Liver (tissue), 9 donors: ENCODE results near the gene CD2. TPM values are rescaled to one million over a fixed set of nuclear protein-coding genes. Genes with fewer than 3 reads are reported as not detected.

Experiments
- DNase-seq: peaks from one replicate; pipeline ENCODE4 v3.0.0-alpha.2; 2017; ENCODE audit warnings: low spot score
- H3K27ac ChIP-seq, 2 donors: one replicate each; pipeline ENCODE4 v1.7.0; 2013; ENCODE audit warnings: inconsistent platforms in 2 of 2, low read length in 2 of 2, control low read depth in 1 of 2, low read depth in 1 of 2, mild to moderate bottlenecking in 1 of 2
- H3K27me3 ChIP-seq, 4 donors: one replicate each; pipeline versions ENCODE4 v1.6.1 to v1.7.0; 2013; ENCODE audit warnings: low read length in 3 of 4, inconsistent platforms in 1 of 4, mild to moderate bottlenecking in 1 of 4, moderate library complexity in 1 of 4; ENCODE audit not compliant: control insufficient read depth in 4 of 4, insufficient read depth in 4 of 4
- H3K36me3 ChIP-seq, 4 donors: one replicate each; pipeline versions ENCODE4 v1.6.1 to v1.7.0; 2013; ENCODE audit warnings: low read length in 3 of 4, mild to moderate bottlenecking in 3 of 4, low read depth in 1 of 4, moderate library complexity in 1 of 4; ENCODE audit not compliant: control insufficient read depth in 4 of 4, insufficient read depth in 3 of 4
- H3K4me1 ChIP-seq, 4 donors: one replicate each; pipeline versions ENCODE4 v1.6.1 to v1.7.0; 2013; ENCODE audit warnings: low read length in 3 of 4, mild to moderate bottlenecking in 3 of 4, moderate library complexity in 1 of 4; ENCODE audit not compliant: control insufficient read depth in 4 of 4, insufficient read depth in 4 of 4
- H3K4me3 ChIP-seq, 3 donors: one replicate each; pipeline versions ENCODE4 v1.6.1 to v1.7.0; 2013; ENCODE audit warnings: low read length in 3 of 3, control low read depth in 1 of 3, low read depth in 1 of 3, mild to moderate bottlenecking in 1 of 3
- H3K9ac ChIP-seq, 2 donors: one replicate each; pipeline ENCODE4 v1.7.0; 2013; ENCODE audit warnings: low read length in 2 of 2, mild to moderate bottlenecking in 2 of 2, moderate library complexity in 2 of 2, control low read depth in 1 of 2, low read depth in 1 of 2
- H3K9me3 ChIP-seq, 4 donors: one replicate each; pipeline versions ENCODE4 v1.6.1 to v1.7.0; 2013; ENCODE audit warnings: low read length in 3 of 4; ENCODE audit not compliant: control insufficient read depth in 4 of 4
- FOXA1 ChIP-seq: IDR thresholded peaks from 2 replicates; pipeline ENCODE4 v1.6.1; 2016; ENCODE audit warnings: antibody characterized with exemption
- GABPA ChIP-seq, 2 donors: IDR thresholded peaks in 1 of 2; conservative IDR thresholded peaks in 1 of 2; 2 replicates each; pipeline ENCODE4 v1.6.1; 2016; ENCODE audit warnings: antibody characterized with exemption in 2 of 2, mild to moderate bottlenecking in 1 of 2, moderate library complexity in 1 of 2
- HNF4A ChIP-seq, 2 donors: conservative IDR thresholded peaks; 2 replicates each; pipeline ENCODE4 v1.6.1; 2016; ENCODE audit warnings: antibody characterized with exemption in 2 of 2, mild to moderate bottlenecking in 2 of 2
- JUND ChIP-seq, 2 donors: IDR thresholded peaks; 2 replicates each; pipeline ENCODE4 v1.6.1; 2016; ENCODE audit warnings: antibody characterized with exemption in 2 of 2
- NR2F2 ChIP-seq: IDR thresholded peaks from 2 replicates; pipeline ENCODE4 v1.6.1; 2016; ENCODE audit warnings: antibody characterized with exemption
- SP1 ChIP-seq: IDR thresholded peaks from 2 replicates; pipeline ENCODE4 v1.6.1; 2018; ENCODE audit warnings: antibody characterized with exemption, mild to moderate bottlenecking
- TAF1 ChIP-seq: conservative IDR thresholded peaks from 2 replicates; pipeline ENCODE4 v1.6.1; 2016; ENCODE audit warnings: antibody characterized with exemption, mild to moderate bottlenecking
- YY1 ChIP-seq: IDR thresholded peaks from 2 replicates; pipeline ENCODE4 v1.6.1; 2016; ENCODE audit warnings: antibody characterized with exemption, mild to moderate bottlenecking
- WGBS: extraction: QIAGEN DNeasy Blood & Tissue Kit; methylation state at CpG from one replicate; pipeline ENCODE4 v1.1.7; 2013; 5-methylcytosine and 5-hydroxymethylcytosine counted together
- polyA plus RNA-seq, 2 donors: library from polyadenylated mRNA; stranded (reverse) in 1 of 2; unstranded in 1 of 2; fragments of 200-250 nt in 1 of 2; fragments of >200 nt in 1 of 2; fragmentation: Nextera tagmentation in 1 of 2; extraction: Ambion mirVana in 1 of 2; gene quantifications; one replicate each; pipeline versions ENCODE4 v1.2.1 to v1.2.3, GENCODE V29; 2013 to 2015
- total RNA-seq, 2 donors: library from RNA; depleted of rRNA; stranded (reverse); fragments of >200 nt; gene quantifications; one replicate each; pipeline ENCODE4 v1.2.3, GENCODE V29; 2014
- TF ChIP-seq, protein P1 (sequence below): IDR thresholded peaks from 2 replicates; pipeline ENCODE4 v1.6.1; 2016; ENCODE audit warnings: antibody characterized with exemption
- TF ChIP-seq, protein P2 (sequence below): fragments of 150-350 bp; IDR thresholded peaks from 2 replicates; pipeline ENCODE4 v1.5.1; 2017; ENCODE audit warnings: improper control_type of control experiment, low read depth, low read length; ENCODE audit not compliant: missing input control
- TF ChIP-seq, protein P3 (sequence below): IDR thresholded peaks from 2 replicates; pipeline ENCODE4 v1.6.1; 2016; ENCODE audit warnings: antibody characterized with exemption, mild to moderate bottlenecking
- TF ChIP-seq, protein P4 (sequence below): IDR thresholded peaks from 2 replicates; pipeline ENCODE4 v1.6.1; 2016; ENCODE audit warnings: antibody characterized with exemption
- TF ChIP-seq, protein P5 (sequence below): IDR thresholded peaks from 2 replicates; pipeline ENCODE4 v1.6.1; 2016; ENCODE audit warnings: antibody characterized with exemption
- donor health status: healthy.
- donor health status: healthy.
- donor health status: healthy.
- donor health status: healthy.
- donor health status: healthy.

Gene CD2
- total and polyA plus RNA-seq, 4 donors, result 0.28 to 1.5 (median 0.89) TPM

DNA sequence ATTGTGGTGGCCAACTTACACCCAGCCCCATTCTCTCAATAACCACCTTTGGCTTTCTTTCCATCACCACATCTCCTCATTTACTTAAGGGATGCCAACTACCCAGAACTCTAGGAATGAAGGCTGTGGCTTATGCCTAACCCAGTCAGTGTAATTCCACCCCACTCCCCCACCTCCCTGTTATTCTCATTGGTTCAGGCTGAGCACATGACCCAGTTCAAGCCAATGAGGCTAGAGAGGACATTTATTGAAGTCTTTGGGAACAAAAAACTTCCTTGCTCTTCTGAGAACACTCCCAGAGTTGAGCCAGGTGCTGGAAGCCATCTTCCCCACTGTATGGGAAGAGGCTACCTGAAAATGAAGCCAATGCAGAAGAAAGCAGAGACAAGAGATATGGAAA lies 22.8 kb upstream of the CD2 start:
- no peaks in the 10 kb centered on the region for H3K4me1 ChIP-seq
- H3K9ac ChIP-seq, result no peak overlapping the region
- H3K4me3 ChIP-seq, result no peak overlapping the region
- H3K36me3 ChIP-seq, result no peaks in the 10 kb centered on the region
- no peaks in the 10 kb centered on the region for H3K9me3 ChIP-seq
- H3K27me3 ChIP-seq, result peaks cover 0 to 5% (median 0%) of the 10 kb centered on the region in 4 donors
- DNase-seq, result no peak
- no peak overlapping the region for H3K27ac ChIP-seq
- TF ChIP-seq SP1 (no peak), FOXA1 (no peak), HNF4A (conservative IDR thresholded peaks at IDR 0.05) (no peak), NR2F2 (no peak), YY1 (no peak)
- TF ChIP-seq, protein P1, sequence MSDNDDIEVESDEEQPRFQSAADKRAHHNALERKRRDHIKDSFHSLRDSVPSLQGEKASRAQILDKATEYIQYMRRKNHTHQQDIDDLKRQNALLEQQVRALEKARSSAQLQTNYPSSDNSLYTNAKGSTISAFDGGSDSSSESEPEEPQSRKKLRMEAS, result no peak
- TF ChIP-seq, protein P2, sequence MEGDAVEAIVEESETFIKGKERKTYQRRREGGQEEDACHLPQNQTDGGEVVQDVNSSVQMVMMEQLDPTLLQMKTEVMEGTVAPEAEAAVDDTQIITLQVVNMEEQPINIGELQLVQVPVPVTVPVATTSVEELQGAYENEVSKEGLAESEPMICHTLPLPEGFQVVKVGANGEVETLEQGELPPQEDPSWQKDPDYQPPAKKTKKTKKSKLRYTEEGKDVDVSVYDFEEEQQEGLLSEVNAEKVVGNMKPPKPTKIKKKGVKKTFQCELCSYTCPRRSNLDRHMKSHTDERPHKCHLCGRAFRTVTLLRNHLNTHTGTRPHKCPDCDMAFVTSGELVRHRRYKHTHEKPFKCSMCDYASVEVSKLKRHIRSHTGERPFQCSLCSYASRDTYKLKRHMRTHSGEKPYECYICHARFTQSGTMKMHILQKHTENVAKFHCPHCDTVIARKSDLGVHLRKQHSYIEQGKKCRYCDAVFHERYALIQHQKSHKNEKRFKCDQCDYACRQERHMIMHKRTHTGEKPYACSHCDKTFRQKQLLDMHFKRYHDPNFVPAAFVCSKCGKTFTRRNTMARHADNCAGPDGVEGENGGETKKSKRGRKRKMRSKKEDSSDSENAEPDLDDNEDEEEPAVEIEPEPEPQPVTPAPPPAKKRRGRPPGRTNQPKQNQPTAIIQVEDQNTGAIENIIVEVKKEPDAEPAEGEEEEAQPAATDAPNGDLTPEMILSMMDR, result no peak

DNA sequence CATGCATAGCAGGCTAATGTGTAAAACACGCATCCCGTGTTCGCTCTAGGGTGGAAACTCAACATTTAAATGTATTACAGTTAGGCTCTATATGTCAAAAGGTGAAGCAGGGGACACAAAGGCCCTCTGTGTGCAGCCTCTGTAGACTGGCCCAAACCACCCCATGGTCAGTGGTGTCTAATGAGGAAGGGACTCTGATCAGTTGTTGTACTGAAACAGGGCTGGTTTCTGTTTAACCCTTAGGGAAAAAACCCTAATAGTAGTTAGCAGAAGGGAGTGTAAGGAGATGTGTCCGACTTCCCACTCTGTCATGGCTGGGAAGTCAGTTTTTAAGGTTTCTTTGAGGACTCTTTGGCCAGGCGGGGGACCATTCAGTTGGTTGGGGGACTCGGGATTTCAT lies 21.5 kb upstream of the CD2 start:
- H3K9ac ChIP-seq, result no peak overlapping the region
- no peak overlapping the region for H3K27ac ChIP-seq
- DNase-seq, result no peak
- H3K4me1 ChIP-seq, result no peaks in the 10 kb centered on the region
- no peaks in the 10 kb centered on the region for H3K36me3 ChIP-seq
- H3K4me3 ChIP-seq, result no peak overlapping the region
- H3K27me3 ChIP-seq, result peaks cover 0 to 5% (median 0%) of the 10 kb centered on the region in 4 donors
- WGBS, result 97% methylated on average over 6 of the region's 6 CpGs
- no peaks in the 10 kb centered on the region for H3K9me3 ChIP-seq
- TF ChIP-seq, protein P2, result no peak
- no peak for TF ChIP-seq TAF1
- TF ChIP-seq, protein P3, sequence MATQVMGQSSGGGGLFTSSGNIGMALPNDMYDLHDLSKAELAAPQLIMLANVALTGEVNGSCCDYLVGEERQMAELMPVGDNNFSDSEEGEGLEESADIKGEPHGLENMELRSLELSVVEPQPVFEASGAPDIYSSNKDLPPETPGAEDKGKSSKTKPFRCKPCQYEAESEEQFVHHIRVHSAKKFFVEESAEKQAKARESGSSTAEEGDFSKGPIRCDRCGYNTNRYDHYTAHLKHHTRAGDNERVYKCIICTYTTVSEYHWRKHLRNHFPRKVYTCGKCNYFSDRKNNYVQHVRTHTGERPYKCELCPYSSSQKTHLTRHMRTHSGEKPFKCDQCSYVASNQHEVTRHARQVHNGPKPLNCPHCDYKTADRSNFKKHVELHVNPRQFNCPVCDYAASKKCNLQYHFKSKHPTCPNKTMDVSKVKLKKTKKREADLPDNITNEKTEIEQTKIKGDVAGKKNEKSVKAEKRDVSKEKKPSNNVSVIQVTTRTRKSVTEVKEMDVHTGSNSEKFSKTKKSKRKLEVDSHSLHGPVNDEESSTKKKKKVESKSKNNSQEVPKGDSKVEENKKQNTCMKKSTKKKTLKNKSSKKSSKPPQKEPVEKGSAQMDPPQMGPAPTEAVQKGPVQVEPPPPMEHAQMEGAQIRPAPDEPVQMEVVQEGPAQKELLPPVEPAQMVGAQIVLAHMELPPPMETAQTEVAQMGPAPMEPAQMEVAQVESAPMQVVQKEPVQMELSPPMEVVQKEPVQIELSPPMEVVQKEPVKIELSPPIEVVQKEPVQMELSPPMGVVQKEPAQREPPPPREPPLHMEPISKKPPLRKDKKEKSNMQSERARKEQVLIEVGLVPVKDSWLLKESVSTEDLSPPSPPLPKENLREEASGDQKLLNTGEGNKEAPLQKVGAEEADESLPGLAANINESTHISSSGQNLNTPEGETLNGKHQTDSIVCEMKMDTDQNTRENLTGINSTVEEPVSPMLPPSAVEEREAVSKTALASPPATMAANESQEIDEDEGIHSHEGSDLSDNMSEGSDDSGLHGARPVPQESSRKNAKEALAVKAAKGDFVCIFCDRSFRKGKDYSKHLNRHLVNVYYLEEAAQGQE, result no peak
- TF ChIP-seq JUND (IDR thresholded peaks at IDR 0.05), result no peak
- TF ChIP-seq, protein P4, sequence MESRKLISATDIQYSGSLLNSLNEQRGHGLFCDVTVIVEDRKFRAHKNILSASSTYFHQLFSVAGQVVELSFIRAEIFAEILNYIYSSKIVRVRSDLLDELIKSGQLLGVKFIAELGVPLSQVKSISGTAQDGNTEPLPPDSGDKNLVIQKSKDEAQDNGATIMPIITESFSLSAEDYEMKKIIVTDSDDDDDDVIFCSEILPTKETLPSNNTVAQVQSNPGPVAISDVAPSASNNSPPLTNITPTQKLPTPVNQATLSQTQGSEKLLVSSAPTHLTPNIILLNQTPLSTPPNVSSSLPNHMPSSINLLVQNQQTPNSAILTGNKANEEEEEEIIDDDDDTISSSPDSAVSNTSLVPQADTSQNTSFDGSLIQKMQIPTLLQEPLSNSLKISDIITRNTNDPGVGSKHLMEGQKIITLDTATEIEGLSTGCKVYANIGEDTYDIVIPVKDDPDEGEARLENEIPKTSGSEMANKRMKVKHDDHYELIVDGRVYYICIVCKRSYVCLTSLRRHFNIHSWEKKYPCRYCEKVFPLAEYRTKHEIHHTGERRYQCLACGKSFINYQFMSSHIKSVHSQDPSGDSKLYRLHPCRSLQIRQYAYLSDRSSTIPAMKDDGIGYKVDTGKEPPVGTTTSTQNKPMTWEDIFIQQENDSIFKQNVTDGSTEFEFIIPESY, result no peak
- TF ChIP-seq, protein P5, sequence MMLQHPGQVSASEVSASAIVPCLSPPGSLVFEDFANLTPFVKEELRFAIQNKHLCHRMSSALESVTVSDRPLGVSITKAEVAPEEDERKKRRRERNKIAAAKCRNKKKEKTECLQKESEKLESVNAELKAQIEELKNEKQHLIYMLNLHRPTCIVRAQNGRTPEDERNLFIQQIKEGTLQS, result no peak
- TF ChIP-seq HNF4A (conservative IDR thresholded peaks at IDR 0.05), result no peak
- no peak for TF ChIP-seq GABPA (IDR thresholded peaks at IDR 0.05 in 1 of 2, conservative IDR thresholded peaks at IDR 0.05 in 1 of 2)
